Ovary (tissue), 10 donors: Measurements from ENCODE around the gene IL36A. TPM values are rescaled to one million over a fixed set of nuclear protein-coding genes. Genes with fewer than 3 reads are reported as not detected.

Experiments
- DNase-seq, 5 donors: peaks; one replicate each; pipeline ENCODE4 v3.0.0-alpha.2; 2019 to 2020
- H3K27ac ChIP-seq, 2 donors: fragments of 200-600 bp; one replicate each; pipeline versions ENCODE4 v1.5.1 to v1.8.0; 2019 to 2022
- H3K27me3 ChIP-seq: fragments of 200-600 bp; one replicate; pipeline ENCODE4 v1.8.0; 2022
- H3K36me3 ChIP-seq: fragments of 200-600 bp; sonication (generic); one replicate; pipeline ENCODE4 v1.5.1; 2019
- H3K4me1 ChIP-seq: one replicate; pipeline ENCODE4 v1.8.1; 2013; ENCODE audit warnings: mild to moderate bottlenecking, moderate library complexity; ENCODE audit not compliant: insufficient read depth
- H3K4me3 ChIP-seq: fragments of 200-600 bp; sonication (generic); one replicate; pipeline ENCODE4 v1.5.1; 2017
- H3K9me3 ChIP-seq, 2 donors: fragments of 200-600 bp in 1 of 2; sonication (generic) in 1 of 2; one replicate each; pipeline versions ENCODE4 v1.5.1 to v1.8.1; 2013 to 2019; ENCODE audit warnings: mild to moderate bottlenecking in 1 of 2, moderate library complexity in 1 of 2
- EP300 ChIP-seq: sonication (generic); formaldehyde crosslinking; IDR thresholded peaks from one replicate; pipeline ENCODE4 v1.6.1; 2017; ENCODE audit warnings: antibody characterized with exemption
- POLR2A ChIP-seq: fragments of 450-650 bp; IDR thresholded peaks from one replicate; pipeline ENCODE4 v1.6.1; 2017; ENCODE audit warnings: antibody characterized with exemption, mild to moderate bottlenecking, moderate library complexity
- WGBS, 3 donors: extraction: QIAGEN DNeasy Blood & Tissue Kit in 1 of 3; methylation state at CpG; one replicate each; pipeline versions ENCODE4 v1.1.5 to v1.1.7; 2013 to 2017; 5-methylcytosine and 5-hydroxymethylcytosine counted together
- intact Hi-C, 4 donors: fragments of 100-400 bp; cut with DNase I; formaldehyde crosslinking; loops; one replicate each; pipeline versions ENCODE4 v1.11.0 to v1.15.1; 2022 to 2023
- long read RNA-seq, 3 donors: library from polyadenylated mRNA in 2 of 3; unstranded in 2 of 3; transcript quantifications; one replicate each; pipeline ENCODE4 v2.0.0 and lab custom pipeline, GENCODE V29; 2021 to 2026
- polyA plus RNA-seq, 2 donors: library from polyadenylated mRNA; stranded (reverse); fragments of 200-250 nt in 1 of 2; fragments of 350-450 nt in 1 of 2; fragmentation: Illumina TruSeq in 1 of 2; extraction: RNeasy Lipid Tissue Mini Kit (QIAGEN cat#74804) in 1 of 2; gene quantifications; one replicate each; pipeline ENCODE4 v1.2.3, GENCODE V29; 2013 to 2014
- total RNA-seq, 7 donors: library from RNA; depleted of rRNA in 2 of 7; stranded (reverse); fragments of >200 nt in 2 of 7; fragmentation: NEBNext Ultra II Directional in 3 of 7; extraction: Animal tissue kit (Norgen Biotek cat#: 25700) in 3 of 7; gene quantifications; one replicate each; pipeline versions ENCODE4 v1.1.0 to v1.2.4, GENCODE V29; 2016 to 2023
- TF ChIP-seq, protein P1 (sequence below), 3 donors: fragments of 450-650 bp in 2 of 3; fragments of 200-600 bp in 1 of 3; IDR thresholded peaks; one replicate each; pipeline versions ENCODE4 v1.5.1 to v1.8.0; 2016 to 2022; ENCODE audit warnings: antibody characterized with exemption in 3 of 3, mild to moderate bottlenecking in 1 of 3
- donor health status: DM: no; HTN: no; CAD: no; lungs with moderate emphysema.
- donor health status: DM: no; HTN: no; CAD: no.
- donor health status: Bipolar disorder and iron deficiency.
- donor health status: DM: yes; HTN: yes; CAD: no.
- donor health status: DM: no; HTN: no; CAD: no.
- donor health status: DM: yes; HTN: yes; CAD: no.

Gene IL36A
- not detected for total RNA-seq
- polyA plus RNA-seq = not detected
- long read RNA-seq, donor 1 = 0 reads
- long read RNA-seq, donor 2 = 0 reads
- long read RNA-seq, donor 3 = 0 reads

GRCh38 chr2:113005030-113005509 lies at the start of gene IL36A:
Gene IL36A (plus strand): TSS chr2:113005459. CDS start chr2:113005872, 413 bp downstream.
- no peak within 1 kb of the TSS for H3K4me3 ChIP-seq
- no peaks in the 10 kb centered on the region for H3K27me3 ChIP-seq
- no peaks in the 10 kb centered on the region for H3K4me1 ChIP-seq
- no peaks in the 10 kb centered on the region for H3K9me3 ChIP-seq
- no peaks in the 10 kb centered on the region for H3K36me3 ChIP-seq
- H3K27ac ChIP-seq = no peak within 1 kb of the TSS
- WGBS, 3 donors = 82 to 84% (median 83%) methylated on average over 3 of the region's 3 CpGs
- TF ChIP-seq EP300 = no peak
- TF ChIP-seq POLR2A = no peak
- TF ChIP-seq, protein P1, sequence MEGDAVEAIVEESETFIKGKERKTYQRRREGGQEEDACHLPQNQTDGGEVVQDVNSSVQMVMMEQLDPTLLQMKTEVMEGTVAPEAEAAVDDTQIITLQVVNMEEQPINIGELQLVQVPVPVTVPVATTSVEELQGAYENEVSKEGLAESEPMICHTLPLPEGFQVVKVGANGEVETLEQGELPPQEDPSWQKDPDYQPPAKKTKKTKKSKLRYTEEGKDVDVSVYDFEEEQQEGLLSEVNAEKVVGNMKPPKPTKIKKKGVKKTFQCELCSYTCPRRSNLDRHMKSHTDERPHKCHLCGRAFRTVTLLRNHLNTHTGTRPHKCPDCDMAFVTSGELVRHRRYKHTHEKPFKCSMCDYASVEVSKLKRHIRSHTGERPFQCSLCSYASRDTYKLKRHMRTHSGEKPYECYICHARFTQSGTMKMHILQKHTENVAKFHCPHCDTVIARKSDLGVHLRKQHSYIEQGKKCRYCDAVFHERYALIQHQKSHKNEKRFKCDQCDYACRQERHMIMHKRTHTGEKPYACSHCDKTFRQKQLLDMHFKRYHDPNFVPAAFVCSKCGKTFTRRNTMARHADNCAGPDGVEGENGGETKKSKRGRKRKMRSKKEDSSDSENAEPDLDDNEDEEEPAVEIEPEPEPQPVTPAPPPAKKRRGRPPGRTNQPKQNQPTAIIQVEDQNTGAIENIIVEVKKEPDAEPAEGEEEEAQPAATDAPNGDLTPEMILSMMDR (IDR thresholded peaks at IDR 0.05) = no peak
- no peak for DNase-seq
- intact Hi-C loops = no loop called here

DNA sequence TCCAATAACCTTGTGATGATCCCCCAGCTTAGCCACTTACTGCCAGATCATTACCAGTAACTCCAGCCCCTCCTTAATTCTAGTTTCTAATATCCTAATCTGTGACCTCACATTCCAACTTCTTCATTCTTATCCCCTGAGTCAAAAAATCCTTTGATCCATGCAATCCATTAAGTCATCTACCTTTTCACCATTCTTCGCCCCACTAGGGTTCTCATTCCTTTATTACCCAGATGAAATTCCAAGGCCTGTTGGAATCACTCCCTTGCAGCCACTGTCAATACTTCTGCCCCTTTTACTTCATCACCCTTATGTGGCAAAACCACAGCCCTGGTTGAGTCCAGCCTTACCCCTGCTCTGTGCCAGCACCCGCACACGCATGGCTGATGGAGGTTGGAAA lies 47.7 kb upstream of the IL36A start:
- 93 to 96% (median 93%) methylated on average over 3 of the region's 3 CpGs for WGBS, 3 donors
- Histone ChIP-seq H3K9me3 (no peaks in the 10 kb centered on the region), H3K27me3 (no peaks in the 10 kb centered on the region), H3K36me3 (no peaks in the 10 kb centered on the region), H3K4me3 (no peak overlapping the region), H3K4me1 (no peaks in the 10 kb centered on the region), H3K27ac (no peak overlapping the region)
- no peak for DNase-seq
- intact Hi-C loops = no loop called here
- no peak for TF ChIP-seq EP300
- no peak for TF ChIP-seq POLR2A
- TF ChIP-seq, protein P1 (IDR thresholded peaks at IDR 0.05) = no peak

DNA sequence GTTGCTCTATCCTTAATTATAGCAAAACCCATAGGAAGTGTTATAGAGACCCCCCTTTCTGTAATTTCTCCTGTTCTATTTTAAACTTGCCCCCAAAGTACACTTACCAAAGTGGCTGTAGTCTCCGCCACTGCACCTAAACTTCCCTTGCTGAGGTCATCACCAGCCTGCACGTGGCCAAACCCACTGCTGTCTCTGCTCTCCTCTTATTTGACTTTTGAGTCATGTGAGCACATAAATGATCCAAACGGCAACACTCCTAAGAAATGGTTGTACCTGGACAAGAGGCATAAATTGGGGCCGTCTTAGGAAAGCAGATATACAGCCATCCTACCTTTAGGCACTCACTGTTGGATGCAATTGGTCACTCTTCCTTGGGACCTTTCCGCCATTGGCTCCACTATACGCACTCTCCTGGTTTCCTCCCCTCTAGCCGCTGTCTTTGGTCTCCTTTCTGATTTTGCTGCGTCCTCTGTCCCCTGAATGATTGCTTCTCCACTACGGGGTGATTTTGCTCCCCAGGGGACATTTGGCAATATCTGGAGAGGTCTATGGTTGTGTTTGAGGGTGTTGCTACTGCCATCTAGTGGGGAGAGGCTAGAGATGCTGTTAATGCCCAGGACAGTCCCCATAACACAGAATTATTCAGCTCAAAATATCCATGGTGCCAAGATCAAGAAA lies 46.7 kb upstream of the IL36A start:
- H3K4me3 ChIP-seq = no peak overlapping the region
- H3K27me3 ChIP-seq = no peaks in the 10 kb centered on the region
- no peaks in the 10 kb centered on the region for H3K36me3 ChIP-seq
- no peak for TF ChIP-seq POLR2A
- H3K4me1 ChIP-seq = no peaks in the 10 kb centered on the region
- H3K27ac ChIP-seq = no peak overlapping the region
- no peak for DNase-seq
- H3K9me3 ChIP-seq = no peaks in the 10 kb centered on the region
- intact Hi-C loops = no loop called here
- 37 to 54% (median 38%) methylated on average over 9 of the region's 9 CpGs for WGBS, 3 donors

DNA sequence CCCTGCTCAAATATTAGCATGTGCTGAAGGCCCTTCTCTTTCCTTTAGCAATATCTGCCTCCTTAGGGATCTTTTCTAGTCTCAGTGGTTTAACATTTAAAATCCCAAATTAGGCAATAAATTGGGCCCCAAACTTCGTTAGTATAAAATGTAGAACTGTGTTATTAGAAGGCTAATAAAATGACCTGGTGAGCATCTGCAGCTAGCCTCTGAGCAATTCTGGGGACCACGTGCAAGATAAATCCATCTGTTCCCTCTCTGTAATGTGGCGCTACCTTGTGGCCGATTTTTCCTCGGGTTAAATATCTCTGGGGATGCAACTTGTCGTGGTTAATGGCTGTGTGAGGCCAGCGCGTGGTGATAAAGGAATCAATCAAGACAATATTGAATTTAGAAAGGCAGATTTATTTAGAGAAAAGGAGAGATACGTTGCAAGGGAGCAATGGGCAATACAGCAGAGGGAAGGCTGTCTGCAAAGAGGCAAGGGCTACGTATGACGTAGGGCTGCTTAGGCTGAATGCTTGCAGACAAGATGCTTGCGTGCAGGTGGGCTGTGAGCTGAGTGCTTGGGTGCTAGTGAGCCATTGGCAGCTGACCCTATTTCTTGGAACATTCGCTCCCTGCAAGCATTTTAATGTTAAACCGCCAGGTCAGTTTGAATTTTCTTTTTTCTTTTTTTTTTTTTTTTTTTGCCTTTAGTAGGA lies 46.0 kb upstream of the IL36A start:
- Histone ChIP-seq H3K4me1 (no peaks in the 10 kb centered on the region), H3K27ac (no peak overlapping the region), H3K4me3 (no peak overlapping the region), H3K27me3 (no peaks in the 10 kb centered on the region), H3K9me3 (no peaks in the 10 kb centered on the region), H3K36me3 (no peaks in the 10 kb centered on the region)
- 61 to 66% (median 62%) methylated on average over 14 of the region's 14 CpGs for WGBS, 3 donors
- TF ChIP-seq, protein P1 (IDR thresholded peaks at IDR 0.05) = no peak
- TF ChIP-seq POLR2A = no peak
- no peak for TF ChIP-seq EP300
- intact Hi-C loops = no loop called here
- no peak for DNase-seq
